Amniotic epithelial cell (primary cell): Measurements from ENCODE around the gene PLA2G4C.

Experiments used
- DNase-seq: peaks from one replicate; pipeline ENCODE4 v3.0.0-alpha.2; 2010; ENCODE audit warnings: low read depth

Gene PLA2G4C, protein sequence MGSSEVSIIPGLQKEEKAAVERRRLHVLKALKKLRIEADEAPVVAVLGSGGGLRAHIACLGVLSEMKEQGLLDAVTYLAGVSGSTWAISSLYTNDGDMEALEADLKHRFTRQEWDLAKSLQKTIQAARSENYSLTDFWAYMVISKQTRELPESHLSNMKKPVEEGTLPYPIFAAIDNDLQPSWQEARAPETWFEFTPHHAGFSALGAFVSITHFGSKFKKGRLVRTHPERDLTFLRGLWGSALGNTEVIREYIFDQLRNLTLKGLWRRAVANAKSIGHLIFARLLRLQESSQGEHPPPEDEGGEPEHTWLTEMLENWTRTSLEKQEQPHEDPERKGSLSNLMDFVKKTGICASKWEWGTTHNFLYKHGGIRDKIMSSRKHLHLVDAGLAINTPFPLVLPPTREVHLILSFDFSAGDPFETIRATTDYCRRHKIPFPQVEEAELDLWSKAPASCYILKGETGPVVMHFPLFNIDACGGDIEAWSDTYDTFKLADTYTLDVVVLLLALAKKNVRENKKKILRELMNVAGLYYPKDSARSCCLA

DNA sequence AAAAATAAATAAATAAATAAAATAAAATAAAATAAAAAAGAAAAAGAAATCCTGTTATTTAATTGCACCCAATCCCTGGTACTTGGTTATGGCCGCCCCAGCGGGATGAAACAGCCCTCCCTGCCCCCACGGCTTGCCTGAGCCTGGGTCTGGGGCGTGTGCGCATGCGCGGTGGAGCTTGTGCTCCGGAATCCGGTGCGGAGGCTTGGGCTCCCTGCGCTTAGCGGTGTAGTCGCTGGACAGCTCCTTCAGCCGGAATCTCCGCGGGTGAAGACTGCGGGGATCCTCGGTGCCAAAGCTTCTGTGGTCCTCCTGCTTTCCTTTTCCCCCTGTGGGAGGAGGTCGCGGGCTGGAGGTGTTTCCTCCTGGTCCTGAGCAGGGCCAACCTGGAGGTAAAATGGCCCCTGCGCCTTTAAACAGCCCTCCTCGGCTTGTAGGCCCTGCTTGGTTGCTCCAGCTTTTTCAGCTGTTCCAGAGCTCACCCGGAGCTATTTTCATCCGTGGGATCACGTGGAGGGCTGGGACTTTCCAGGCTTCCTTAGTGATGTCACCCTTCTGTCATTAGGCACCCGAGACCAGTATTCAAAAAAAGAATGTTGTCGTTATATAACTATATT, at the start of gene PLA2G4C:
Gene PLA2G4C, minus strand, starts transcription at position 468 of the 617 bp plus-strand sequence. CDS start 4,288 bp downstream, outside the sequence.
- DNase-seq = peak; percentile 83

DNA sequence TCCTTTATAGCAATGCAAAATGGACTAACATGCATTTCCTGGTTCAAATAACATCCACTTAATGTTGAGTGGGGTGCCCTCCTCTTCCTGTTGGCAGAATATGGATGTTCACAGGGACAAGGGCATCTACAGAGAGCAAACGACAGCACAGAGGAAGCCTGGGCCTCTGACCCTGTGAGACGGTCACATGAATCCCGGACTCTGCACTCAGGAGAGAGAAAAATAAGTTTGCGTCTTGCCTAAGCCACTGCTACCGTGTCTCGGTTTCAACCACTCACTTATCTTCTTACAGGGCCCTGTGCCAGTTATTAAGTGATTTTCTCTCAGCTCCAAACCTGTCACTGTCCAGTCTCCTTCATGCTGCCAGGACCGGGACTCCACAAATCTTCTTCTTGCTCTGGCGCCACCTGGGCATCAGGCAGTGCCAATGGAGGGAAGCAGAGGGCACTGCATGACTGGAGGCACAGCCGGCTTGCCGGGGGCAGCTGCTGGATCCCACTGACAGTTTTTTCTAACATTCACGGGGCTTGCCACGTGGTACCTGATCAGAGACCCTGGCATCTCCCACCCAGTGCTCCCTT, 47.7 kb upstream of the PLA2G4C start:
- DNase-seq = no peak

DNA sequence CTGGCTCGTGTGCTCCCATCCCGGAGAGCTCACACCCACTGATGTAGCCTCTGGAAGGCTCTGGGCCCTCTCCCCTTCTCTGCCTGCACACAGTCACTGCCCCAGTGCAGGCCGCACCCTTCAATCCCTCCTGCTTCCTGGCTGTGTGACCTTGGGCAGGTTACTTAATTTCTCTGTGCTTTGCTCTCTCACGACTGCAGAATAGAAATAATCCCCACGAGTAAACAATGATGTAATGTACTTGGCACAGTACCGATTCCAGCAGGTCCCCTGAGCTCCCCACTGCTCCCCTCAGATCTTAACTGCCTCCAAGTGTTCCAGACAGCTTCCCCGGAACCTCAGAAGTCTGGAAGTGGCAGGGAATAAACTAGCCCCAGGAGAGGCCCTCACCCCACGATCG, 43.4 kb upstream of the PLA2G4C start:
- no peak for DNase-seq

DNA sequence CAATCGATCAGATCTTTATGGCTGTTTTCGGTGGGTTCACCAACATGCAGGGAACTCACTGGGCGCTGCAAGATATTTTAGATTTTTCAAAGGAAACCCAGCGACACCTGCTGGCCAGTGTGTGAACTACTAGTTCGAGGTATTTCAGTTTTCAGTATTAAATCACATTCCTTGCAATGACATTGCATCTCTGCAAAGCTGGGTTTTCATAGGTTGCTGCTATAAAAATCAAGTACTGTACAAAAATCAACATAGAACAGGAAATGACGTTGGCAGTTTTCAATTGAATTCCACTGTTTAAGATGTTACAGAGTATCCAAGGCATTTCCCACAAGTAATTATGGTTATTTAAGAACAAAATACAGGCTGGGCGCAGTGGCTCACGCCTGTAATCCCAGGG, 41.9 kb upstream of the PLA2G4C start:
- DNase-seq = peak; percentile 50

DNA sequence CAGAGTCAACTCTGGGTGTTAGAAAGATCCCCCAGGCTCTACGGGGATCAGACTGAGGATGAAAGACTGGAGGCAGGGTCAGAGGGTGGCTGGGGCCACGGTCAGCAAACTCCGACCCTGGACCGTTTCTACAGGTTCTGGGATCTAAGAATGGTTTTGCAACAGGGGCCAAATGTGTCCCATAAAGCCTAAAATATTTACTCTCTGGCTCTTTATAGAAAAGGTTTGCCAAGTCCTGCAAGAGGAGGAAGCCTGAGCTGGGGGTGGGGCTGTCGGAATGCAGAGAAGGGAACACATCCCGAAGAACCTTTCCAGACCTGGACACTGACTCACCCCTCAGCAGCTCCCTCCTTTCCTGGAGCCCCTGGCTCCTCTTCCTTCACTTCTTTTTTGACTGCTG, 38.8 kb upstream of the PLA2G4C start:
- DNase-seq = peak; percentile 27

DNA sequence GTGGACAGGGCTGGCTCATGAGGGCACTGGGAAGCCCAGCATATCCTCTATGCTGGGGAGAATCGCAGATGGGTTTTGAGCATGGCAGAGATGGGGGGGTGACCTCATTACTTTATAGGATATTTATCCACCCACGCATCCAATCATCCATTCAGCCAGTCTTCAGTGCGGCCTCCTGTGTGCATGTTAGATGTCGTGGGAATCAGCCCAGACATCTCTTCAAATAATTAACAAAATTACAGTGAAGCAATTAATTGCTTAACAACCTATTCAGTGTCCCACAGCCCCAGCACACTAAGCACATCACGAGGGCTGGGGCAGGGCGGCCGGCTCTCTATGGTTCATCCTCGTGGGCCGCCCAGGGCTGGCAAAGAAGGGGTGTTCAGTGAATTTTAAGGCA, 38.0 kb upstream of the PLA2G4C start:
- no peak for DNase-seq

DNA sequence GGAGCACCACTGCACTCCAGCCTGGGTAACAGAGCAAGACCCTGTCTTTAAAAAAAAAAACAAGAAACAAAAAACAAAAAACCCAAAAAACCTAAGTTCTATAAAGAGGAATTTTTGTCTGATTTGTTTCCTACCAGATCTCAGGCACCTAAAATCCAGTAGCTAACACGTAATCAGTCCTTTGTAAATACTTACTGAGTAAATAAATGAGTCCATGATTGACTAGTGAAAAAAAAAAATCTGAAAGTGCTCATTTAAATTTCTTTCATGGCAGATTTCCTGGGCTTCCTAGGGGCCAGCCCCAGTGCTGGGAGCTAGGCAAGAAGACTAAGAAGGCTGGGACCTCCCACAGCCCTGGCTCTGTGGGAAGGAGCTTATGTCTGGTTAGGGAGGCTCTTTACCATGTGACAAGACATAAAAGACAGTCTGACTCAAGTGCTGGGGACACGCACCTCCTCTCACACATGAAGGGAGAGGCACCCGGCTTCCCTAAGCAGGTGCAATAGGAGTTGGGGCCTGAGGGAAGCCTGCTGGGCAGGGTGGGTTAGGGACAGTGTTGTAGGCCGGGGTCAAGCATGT, 37.1 kb upstream of the PLA2G4C start:
- DNase-seq = no peak

DNA sequence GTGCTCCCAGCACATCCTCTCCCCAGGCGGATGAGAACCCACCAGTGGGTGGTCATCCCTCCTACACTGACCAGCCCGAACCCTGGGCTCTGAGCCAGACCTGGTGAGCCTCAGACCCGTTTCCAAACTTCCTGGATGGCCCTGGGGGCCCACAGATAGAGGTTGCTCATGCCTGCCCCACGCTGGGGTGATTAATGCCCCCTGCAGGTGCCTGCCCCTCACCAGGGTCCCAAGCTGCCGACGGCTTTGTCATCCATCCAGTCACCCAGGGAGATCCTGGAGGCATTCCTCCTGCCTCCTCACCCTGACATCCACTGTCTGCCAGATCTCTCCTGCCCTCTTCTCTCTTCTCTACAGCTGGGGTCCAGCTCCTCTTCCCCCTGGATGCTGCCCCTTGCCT, 28.4 kb upstream of the PLA2G4C start:
- no peak for DNase-seq

DNA sequence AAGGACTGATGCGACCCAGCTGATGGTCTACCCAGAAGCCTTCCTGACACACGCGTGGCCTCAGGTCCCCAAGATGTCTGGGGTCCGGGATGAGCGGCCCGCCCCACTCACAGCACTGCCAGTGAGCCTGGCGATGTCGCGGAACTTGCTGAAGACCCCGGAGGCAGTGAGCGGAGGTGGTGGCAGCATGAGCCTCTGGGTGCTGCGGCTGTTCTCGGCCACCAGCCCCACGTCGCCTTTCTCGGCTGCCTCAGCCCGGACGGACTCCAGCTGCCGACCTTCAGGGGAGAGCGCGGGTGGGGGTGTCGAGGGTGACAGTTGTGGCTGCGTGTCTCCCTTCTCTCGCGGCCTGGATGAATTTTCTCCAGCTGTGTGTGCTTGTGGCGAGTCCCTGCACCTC, 26.8 kb upstream of the PLA2G4C start:
- no peak for DNase-seq

DNA sequence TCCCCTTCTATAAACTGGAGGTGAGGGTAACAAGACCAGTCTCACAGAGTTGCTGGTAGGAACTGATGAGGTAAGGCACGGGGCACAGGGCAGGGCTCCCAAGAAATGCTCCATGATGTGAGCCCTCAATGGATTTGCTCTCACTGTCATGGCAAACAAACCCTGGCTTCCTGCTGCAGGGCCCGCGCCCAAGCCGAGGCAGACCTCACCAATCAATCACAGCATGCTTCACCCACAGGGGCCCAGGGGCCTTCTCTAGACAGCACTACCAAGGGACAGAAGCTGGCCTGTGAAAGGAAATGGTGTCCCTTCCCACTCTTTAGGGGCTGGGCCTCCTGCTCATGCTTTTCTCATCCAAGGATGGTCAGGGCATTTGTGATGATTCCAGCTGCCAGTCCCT, 25.9 kb upstream of the PLA2G4C start:
- DNase-seq = no peak

DNA sequence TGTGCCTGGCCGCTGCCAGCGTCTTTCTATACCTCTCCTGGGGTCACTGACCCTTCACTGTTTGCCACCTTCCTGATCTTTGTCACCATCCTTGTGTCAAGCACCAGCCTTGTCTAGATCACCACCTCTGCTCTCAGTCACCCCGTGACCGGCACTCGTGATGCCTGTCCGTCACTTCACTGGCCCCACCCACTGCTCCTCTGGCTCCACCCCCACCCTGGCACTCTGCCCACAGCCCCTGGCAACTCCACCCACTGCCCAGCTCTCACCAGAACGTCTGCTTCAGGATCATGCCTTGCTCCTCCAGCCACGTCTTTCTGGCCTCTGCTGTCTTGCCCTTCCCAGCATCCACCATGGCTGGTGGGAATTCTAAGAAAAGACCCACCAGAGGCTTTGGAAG, 24.8 kb upstream of the PLA2G4C start:
- no peak for DNase-seq

DNA sequence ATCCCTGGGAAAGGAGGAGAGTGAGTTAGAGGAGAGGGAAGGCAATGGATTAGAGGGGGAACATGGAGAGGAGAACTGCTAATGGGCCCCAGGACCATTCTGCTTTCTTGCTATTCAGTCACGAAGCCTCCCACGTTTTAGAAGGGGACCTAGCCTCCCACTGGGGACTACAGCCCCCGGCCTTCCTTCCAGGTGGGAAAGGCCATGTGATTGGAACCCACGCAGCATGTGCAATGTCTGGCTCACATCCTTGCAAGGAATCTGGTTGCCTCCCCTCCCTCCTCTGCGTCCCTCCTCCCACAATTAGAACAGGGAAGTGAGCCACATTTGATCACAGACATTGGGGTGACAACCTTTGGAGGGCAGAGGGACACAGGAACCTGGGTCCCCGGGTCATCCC, 22.5 kb upstream of the PLA2G4C start:
- DNase-seq = no peak

DNA sequence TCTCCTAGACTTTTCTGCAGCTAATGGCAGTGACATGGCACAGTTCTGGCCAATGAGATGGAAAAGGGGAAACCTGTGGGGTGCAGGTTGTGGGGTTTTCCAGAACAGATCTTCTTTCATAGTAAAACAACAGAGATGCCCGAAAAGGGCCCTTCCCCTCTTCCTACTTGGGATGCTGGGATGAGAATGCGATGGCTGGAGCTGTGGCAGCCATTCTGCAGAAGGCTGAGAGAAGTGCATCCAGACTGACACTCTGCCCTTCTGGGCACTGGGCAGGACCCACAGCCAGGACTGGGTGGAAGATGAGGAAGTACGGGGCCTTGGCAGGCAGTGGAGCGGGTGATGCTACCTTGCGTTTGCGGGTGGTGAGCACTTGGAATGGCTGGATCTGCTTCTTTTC, 16.9 kb upstream of the PLA2G4C start:
- no peak for DNase-seq

DNA sequence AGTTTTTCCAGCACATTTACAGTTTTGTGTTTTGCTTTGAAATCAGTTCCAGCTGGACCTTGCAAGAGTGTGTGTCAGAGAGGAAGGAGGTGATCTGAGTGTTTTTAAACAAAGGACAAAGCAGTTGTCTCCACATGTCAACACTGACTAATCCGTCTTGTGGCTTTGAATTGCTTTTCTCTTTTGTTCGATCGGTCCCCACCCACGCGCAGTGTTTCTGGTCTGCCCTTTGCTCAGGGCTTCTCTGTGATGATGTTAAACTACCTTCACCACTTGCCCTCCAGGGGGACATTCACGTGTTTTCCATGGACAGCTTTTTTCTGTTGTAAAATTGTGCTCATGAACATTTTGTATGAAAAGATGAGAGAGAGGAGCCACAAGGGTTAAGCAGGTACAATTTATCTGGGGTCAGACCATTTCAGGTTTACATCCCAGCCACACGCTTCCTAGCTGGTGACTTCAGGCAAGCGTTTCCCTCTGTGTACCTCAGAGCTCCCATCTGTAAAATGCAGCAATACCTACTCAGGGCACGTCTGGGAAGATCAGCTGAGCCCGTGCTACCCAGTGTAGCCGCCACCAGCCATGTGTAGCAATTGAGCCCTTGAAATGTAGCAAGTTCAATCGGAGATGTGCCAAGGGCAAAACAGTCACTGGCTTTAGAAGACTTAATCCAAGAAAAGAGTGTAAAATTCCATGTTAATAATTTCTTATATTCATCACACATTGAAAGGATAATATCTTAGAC, 13.5 kb upstream of the PLA2G4C start:
- DNase-seq = no peak

DNA sequence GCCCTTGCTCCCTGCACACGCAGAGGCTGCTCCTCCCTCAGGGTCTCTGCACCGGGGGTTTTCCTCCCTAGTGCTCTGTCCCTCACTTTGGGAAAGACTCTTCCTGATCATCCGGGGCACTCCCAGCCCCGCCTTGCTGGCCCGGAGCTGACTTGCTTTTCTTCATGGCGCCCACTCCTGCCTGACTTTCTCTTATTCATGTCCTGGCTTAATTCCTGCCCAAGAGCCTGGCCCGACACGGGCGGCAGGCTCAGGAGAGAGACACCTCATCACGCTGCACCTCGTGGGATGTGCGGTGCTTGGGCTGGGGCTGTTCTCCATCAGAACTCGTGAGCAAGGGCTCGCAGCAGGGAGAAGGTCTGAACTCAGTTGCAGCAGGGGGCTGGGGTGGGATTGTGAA, 11.8 kb upstream of the PLA2G4C start:
- DNase-seq = no peak

DNA sequence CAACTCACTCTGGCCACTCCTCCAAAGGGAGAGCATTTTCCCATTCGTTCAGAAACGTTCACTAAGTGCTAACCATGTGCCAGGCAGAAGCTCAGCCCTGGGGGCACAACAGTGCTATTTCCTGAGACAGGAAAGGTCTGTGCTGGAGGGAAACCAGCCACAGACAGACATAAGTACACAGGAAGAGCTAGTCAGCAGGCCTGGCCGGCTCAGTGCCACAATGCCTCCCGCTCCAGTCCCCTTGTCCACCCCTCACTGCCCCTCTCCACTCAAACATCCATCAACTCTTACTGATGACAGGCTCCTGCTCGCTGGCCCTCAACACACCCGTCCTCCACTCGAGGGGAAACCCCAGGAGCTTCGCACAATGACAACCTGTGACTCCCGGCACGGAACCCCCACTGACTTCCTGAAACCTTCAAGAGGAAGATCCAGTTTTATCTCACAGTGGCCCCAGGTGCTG, 11.3 kb upstream of the PLA2G4C start:
- no peak for DNase-seq

DNA sequence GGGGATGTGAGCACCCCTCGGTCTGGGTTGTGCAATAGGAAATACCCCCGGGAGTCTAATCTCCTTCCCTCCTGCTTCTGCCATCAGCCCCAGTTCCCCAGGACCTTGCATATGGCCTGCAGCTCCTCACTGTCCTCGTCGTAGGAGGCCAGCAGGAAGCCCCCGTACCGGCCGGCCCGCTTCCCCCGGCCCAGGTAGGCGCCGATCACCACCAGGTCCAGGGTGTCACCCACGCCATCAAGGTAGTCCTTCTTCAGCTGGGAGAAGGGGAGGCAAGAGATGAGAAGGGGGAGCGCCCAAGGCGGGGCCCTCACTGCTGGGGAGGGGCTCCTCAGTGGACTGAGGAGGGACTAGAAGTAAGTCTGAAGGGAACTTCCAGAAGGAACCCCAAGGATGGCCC, 10.4 kb upstream of the PLA2G4C start:
- no peak for DNase-seq

DNA sequence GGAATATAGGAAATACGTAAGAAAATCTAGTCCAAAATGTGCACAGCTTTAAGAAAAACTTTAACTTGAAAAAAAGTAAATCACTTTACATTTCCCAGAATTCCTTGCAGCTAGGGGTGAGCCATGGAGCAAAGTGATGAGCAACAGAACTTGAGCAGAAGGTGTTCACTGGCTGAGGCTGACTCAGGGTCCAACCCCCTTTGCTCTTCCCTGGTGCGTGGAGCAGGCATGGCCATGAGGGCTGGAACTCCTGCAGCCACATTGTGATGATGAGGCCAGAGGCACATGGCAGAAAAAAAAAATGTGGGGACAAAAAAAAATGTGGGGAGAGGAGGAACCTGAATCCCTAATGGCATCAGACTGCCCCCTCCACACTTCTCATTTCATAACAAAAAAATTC, 9.9 kb upstream of the PLA2G4C start:
- peak; percentile 11 for DNase-seq

DNA sequence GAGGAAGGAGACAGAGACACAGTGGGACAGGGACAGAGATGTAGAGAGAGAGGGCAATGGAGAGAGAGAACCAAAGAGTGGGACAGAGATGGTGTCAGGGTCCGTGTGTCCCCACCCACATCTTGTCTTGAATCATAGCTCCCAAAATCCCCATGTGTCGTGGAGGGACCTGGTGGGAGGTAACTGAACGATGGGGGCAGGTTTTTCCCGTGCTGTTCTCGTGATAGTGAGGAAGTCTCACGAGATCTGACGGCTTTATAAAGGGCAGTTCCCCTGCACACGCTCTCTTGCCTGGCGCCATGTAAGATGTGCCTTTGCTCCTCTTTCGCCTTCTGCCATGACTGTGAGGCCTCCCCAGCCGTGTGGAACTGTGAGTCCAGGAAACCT, 7.5 kb upstream of the PLA2G4C start:
- DNase-seq = no peak

DNA sequence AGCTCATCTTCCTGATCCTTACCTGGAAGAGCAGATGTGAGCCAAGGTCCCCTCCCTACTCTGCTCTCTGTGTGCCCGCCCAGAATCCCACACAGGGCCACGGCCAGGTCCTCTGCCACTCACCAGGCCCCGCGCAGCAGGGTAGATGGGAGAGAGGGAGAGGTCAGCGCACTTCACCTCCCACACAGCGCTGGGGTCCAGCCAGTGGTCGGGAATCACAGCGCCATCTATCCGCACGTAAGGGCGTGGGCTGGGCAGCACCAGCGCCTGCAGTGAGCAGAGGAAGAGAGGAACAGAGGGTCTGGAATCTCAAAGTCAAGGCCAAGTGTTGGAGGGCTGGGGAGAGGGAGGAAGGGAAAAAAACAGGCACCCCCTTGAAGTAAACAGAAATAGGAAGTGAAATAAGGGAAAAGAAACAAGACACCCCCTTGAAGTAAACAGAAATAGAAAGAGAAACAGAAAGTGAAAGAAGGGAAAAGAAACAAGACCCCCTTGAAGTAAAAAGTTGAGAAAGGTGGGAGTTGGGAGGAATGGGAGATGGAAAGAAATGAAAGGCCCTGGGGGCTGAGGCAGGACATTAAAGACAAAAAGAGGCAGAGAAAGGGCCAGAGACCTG, 7.0 kb upstream of the PLA2G4C start:
- DNase-seq = no peak

DNA sequence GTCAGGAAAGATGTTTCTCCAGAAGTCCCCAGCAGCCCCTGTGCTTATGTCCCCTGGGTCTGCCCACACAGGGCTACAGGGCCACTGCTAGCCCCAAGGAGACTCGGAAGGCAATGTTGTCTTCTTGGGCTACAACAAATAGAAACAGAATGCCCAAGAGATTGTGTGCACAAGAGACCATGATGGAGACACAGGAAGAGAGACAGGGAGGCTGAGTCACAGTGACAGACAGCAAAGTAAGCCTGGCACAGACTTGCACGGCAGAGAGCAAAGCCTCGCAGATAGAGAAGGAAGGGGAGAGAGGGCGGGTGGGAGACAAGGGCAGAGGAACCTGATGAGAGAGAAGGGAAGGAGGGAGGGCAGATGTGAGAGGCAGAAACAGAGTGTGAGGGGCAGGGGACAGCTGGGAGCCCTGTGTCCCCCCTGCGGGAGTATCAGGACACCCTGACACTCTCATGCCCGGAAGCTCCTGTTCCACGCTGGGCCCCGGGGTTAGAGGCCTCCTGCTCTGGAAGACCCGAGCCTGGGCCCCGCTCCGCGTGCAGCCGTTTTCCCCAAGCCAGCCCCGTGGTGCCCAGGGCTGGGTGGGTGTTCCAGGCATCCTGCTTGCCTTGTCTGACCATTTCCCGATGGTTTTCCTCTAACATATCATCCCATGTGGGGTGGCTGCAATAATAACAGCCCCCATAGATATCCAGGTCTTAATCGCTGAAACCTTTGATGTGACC, 2.7 kb upstream of the PLA2G4C start:
- peak; percentile 57 for DNase-seq
